ENCODE measurements around the gene ACP7.
"Not testable (repeated sequence)": the region's sequence is repeated elsewhere in the genome, so short reads cannot be mapped to it uniquely, and the experiment has no call there.

ACP7 gene

DNA sequence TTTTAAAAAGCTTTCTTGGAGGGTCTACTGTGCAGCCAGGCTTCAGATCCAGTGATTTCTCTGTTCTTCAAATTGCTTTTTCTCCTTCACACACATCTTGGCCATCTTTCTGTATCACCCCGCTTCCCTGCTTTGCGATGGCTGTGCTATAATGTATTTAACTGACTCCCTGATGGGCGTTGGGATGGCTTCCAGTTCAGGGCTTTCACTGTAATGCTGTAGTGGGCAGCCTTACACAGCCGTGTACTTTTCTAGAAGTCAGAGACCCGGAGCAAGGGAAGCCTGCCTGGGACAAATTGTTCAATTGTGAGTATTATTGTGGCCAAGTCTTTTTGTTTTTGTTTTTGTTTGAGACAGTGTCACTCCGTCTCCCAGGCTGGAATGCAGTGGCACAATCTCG, 22.0 kb downstream of the ACP7 start:
- DNase-seq (ENCODE audit: low read depth), result no peak

DNA sequence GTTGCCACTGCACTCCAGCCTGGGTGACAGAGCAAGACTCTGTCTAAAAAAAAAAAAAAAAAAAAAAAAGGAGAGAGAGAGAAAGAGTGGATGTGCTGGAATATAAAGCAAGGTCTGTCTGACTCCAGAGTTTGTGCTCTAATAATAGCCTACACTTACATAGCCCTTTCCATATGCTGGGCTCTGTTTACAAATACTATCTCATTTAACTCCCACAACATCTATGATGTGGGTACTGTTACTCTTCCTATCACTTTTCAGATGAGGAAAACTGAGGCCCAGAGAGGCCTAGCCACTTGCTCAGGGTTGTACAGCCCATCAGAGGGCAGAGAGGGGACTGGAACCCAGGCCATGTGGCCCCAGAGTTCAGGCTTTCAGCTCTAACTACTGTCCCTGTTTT, 25.5 kb downstream of the ACP7 start:
- no peak for DNase-seq (ENCODE audit: low read depth)

GRCh38 chr19:39110263-39110967, 26.2 kb downstream of the ACP7 start:
- peak; percentile 48 for DNase-seq (ENCODE audit: low read depth)

- no peak for DNase-seq (ENCODE audit: low read depth)
Observed at GRCh38 chr19:39111593-39112199, 27.5 kb downstream of the ACP7 start.

GRCh38 chr19:39112338-39112890, 28.2 kb downstream of the ACP7 start:
- no peak for DNase-seq (ENCODE audit: low read depth)

GRCh38 chr19:39113199-39113598, 29.0 kb downstream of the ACP7 start:
- no peak for DNase-seq (ENCODE audit: low read depth)

GRCh38 chr19:39115105-39115847, 31.1 kb downstream of the ACP7 start:
- DNase-seq (ENCODE audit: low read depth), result no peak

GRCh38 chr19:39117023-39117422, 32.9 kb downstream of the ACP7 start:
- not testable (repeated sequence) for DNase-seq (ENCODE audit: low read depth)

DNA sequence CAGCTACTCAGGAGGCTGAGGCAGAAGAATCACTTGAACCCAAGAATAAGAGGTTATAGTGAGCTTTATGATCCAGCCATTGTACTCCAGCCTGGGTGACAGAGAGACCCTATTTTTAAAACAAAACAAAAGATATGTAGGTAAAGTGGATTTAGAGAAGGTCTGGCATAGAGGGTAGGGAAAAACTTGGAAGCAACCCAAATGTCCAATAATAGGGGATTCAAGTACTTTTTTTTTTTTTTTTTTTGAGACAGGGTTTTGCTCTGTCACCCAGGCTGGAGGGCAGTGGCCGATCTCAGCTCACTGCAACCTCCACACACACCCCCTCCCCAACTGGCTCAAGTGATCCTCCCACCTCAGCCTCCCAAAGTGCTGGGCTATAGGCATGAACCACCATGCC, 35.7 kb downstream of the ACP7 start:
- DNase-seq (ENCODE audit: low read depth), result no peak

DNA sequence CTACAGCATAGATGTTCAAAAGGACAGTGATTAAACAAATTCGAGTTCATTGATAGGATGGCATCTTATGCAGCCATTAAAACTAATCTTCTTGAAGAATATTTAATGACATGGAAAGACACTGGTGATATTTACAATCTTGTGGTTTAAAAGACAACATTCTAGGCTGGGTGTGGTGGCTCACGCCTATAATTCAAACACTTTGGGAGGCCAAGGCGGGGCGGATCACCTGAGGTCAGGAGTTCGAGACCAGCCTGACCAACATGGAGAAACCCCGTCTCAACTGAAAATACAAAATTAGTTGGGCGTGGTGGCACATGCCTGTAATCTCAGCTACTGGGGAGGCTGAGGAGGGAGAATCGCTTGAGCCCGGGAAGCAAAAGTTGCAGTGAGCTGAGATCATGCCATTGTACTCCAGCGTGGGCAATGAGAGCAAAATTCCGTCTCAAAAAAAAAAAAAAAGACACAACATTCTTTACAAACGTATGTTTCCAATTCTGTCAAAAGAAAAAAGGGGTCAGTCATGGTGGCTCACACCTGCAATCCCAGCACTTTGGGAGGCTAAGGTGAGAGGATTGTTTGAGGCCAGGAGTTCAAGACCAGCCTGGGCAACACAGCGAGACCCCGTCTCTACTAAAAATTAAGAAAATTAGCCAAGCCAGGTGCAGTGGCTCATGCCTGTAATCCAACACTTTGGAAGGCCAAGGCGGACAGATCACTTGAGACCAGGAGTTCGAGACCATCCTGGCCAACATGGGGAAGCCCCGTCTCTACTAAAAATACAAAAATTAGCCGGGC, 39.0 kb downstream of the ACP7 start:
- no peak for DNase-seq (ENCODE audit: low read depth)

GRCh38 chr19:39124136-39124764, 40.1 kb downstream of the ACP7 start:
- DNase-seq (ENCODE audit: low read depth), result no peak

DNA sequence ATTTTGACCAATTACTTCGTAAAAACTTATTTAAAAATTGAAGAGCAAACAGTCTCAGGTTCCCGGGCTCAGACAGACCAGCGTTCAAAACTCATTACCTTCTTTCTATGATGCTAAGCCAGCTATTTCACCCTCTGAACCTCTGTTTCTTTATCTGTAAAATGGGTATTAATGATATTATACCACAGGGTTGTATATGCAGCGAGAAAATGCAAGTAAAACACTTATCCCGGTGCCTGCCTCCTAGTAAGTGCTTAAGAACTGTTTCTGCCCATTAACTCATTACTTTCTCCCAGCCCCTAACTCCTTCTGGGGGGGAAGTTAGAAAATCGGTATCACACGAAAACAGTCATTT, 41.0 kb downstream of the ACP7 start:
- DNase-seq (ENCODE audit: low read depth), result no peak

GRCh38 chr19:39125554-39126311, 41.6 kb downstream of the ACP7 start, which contains the start of gene PAK4:
Gene PAK4 (plus strand): TSS chr19:39125786. CDS start chr19:39169554, 43,768 bp downstream.
- DNase-seq (ENCODE audit: low read depth), result peak; percentile 92

DNA sequence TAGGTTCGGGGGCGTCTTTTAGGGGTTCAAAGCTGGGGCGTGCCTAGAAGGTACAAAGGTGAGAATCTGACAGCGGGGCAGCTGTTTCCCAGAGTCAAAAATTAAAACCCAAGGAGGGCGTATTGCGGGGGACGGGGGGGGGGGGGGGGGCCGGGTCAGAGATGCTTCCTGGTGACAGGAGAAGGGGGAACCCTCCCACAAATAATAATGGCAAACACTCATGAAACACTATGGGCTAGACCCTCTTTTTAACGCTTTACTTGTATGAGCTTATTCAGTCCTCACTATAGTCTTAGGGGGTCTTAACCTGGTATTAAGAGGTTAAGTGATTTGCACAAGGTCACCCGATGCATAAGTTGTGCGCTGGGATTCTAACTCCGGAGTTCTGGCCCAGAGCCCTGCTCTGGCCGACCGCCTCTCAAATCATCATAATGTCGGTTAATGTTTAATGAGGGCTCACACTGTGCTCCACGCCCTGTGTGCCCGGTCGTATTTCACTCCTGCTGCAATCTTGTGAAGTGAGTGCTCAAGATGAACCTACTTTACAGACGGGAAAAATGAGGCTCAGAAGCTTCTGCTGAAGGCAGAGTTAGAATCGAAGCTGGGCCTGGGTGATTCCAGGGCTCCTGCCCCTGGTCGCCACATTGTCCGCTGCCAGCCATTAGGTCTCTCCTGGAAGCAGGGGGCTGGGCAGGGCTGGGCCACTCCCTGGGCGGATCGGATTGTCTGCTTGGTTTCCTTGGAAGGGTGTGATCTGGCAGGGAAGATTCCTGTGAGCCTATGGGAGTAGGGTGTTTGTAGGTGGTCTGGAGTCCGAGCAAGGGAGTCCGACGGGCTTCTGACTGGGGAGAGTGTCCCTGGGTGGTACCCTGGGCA, 42.4 kb downstream of the ACP7 start:
- DNase-seq (ENCODE audit: low read depth), result no peak

DNA sequence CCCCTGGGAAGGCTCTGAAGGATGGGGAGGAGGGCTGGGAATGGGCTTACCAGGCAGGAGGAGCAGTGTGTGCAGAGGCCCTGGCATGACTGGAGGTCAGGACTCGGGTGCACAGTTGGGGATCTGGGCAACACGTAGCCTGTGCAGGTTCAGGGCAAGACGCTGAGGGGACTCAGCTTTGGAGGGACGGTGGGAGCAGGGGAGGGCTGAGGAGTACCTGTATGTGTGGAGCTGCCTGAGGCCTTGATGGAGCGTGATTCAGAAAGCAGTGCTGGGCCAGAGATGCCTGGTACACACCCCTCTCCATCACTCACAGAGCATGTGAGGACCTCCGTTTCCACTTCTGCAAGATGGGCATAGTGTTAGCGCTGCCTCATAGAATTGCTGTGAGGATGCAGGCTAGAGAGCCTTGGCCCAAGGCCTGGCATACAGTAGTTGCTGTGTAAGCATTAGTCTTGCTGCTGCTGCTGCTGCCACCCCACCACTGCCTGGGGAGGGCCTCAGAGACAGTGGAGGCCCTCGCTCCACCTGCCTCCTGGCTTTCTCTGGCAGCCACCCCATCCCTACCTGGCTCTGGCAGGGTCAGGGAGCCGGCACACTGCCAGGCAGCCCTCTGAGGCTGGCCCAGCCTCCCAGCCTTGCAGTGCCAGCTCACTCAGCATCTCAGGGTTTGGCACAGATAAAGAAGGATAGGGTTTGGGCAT, 43.8 kb downstream of the ACP7 start:
- DNase-seq (ENCODE audit: low read depth), result no peak

DNA sequence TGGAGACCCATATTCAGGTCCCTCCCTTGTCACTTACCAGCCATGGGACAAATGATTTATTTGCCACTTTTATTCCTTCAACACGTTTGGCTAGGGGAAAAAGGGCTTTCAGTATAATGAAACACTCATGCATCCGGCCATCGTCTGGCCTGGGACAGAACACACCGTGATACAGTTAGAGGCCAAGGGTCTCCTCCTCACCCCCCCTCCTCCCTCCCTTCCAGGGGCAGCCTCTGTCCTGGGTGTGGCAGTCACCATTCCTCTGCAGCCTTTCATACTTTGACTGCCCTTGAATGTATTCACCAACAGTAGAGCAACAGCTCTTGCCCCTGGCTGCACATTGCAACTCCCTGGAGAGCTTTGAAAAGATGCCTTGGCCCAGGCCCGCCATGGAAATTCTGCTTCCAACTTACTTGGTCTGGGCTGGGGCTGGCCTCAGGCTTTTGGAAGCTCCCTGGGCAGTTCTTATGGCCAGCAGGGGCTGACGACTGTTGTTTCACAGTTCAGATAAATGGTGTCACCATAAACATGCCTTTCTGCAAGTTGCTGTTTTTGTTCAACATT, 44.4 kb downstream of the ACP7 start:
- DNase-seq (ENCODE audit: low read depth), result no peak

- DNase-seq (ENCODE audit: low read depth), result no peak
Observed at GRCh38 chr19:39129116-39129515, 44.9 kb downstream of the ACP7 start.

DNA sequence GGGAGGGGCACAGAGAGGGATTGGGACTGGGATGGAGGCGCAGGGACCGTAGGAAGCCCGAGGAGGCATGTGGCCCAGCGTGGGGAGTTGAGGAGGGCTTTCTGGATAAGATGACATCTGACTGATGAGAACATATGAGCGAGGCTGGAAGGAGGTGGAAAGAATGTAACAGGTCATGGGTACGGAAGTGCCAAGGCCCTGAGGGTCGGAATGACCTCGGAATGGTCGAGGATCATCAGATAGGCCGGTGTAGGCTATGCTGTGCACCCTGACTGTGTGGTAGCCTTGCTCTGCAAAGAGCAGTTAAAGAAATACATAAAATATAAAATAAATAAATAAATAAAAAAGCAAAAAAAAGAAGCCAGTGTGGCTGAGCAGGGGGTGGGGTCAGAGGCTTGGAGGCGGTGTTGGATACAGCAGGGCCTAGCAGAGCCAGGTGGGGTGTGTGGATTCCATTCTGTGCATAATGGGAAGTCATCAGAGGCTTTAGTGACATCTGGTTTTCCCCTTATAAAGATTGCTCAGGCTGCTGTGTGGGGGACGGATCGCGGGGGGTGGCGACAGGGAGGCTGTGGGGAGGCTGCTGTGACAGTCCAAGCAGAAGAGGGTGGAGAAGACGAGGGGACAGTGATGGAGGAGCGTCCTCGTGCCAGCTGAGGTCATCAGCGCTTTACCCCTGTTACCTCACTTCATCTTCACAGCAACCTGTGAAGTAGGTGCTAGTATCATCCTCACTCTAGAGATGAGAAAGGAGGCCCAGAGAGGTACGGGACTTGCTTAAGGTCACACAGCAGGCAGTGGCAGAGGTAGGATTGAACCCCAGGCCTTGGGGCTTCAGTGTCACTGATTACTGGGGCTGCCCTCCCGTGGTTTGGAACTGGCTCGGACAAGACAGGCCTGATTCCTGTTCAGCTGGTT, 46.4 kb downstream of the ACP7 start:
- DNase-seq (ENCODE audit: low read depth), result no peak
